22Rv1 (cell line): ENCODE measurements around the gene CBLC.

Experiments
- H3K27ac ChIP-seq: fragments of 450-650 bp; 2 replicates; pipeline ENCODE4 v1.5.1; 2017
- ZFX ChIP-seq: fragments of 450-650 bp; IDR thresholded peaks from 2 replicates; pipeline ENCODE4 v1.6.1; 2017; ENCODE audit warnings: antibody characterized with exemption, borderline replicate concordance
- TF ChIP-seq, protein P1 (sequence below): fragments of 450-650 bp; IDR thresholded peaks from 2 replicates; pipeline ENCODE4 v1.5.1; 2017; ENCODE audit warnings: mild to moderate bottlenecking

Gene CBLC

DNA sequence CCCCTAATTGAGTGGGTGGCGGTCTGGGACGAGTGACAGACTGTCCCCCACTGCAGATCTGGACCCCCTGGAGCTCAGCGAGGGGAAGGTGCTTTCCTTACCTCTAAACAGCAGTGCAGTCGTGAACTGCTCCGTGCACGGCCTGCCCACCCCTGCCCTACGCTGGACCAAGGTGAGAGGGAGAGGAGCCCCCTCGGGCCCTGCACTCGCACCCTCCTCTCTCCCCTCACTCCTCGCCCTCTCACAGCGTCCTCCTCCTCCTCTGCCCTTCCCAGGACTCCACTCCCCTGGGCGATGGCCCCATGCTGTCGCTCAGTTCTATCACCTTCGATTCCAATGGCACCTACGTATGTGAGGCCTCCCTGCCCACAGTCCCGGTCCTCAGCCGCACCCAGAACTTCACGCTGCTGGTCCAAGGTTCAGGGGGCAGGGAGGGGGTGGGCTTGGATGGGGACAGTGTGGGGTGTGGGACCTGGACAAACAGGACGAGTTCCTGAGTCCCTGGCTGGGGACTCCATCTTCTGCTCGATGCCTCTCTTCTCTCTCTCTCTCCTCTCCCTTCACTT lies 40.9 kb downstream of the CBLC start:
- no peak overlapping the region for H3K27ac ChIP-seq
- no peak for TF ChIP-seq ZFX
- TF ChIP-seq, protein P1, sequence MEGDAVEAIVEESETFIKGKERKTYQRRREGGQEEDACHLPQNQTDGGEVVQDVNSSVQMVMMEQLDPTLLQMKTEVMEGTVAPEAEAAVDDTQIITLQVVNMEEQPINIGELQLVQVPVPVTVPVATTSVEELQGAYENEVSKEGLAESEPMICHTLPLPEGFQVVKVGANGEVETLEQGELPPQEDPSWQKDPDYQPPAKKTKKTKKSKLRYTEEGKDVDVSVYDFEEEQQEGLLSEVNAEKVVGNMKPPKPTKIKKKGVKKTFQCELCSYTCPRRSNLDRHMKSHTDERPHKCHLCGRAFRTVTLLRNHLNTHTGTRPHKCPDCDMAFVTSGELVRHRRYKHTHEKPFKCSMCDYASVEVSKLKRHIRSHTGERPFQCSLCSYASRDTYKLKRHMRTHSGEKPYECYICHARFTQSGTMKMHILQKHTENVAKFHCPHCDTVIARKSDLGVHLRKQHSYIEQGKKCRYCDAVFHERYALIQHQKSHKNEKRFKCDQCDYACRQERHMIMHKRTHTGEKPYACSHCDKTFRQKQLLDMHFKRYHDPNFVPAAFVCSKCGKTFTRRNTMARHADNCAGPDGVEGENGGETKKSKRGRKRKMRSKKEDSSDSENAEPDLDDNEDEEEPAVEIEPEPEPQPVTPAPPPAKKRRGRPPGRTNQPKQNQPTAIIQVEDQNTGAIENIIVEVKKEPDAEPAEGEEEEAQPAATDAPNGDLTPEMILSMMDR: no peak

DNA sequence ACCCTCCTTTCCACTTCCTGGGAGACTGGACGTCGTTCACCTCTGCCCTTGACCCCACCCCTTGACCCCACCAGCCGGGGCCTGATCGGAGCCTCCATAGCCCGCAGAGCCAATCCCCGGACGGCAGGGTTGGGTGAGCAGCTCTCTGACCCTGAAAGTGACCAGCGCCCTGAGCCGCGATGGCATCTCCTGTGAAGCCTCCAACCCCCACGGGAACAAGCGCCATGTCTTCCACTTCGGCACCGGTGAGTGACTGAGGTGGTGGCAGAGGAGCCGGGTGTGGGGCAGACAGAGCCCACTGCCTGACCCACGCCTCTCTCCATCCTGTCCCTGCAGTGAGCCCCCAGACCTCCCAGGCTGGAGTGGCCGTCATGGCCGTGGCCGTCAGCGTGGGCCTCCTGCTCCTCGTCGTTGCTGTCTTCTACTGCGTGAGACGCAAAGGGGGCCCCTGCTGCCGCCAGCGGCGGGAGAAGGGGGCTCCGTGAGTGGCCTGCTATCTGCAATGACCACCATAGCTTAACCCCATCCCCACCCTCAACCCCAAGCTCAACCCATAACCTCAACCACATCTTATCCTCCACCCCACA lies 41.6 kb downstream of the CBLC start:
- TF ChIP-seq, protein P1: no peak
- no peak for TF ChIP-seq ZFX
- no peak overlapping the region for H3K27ac ChIP-seq

DNA sequence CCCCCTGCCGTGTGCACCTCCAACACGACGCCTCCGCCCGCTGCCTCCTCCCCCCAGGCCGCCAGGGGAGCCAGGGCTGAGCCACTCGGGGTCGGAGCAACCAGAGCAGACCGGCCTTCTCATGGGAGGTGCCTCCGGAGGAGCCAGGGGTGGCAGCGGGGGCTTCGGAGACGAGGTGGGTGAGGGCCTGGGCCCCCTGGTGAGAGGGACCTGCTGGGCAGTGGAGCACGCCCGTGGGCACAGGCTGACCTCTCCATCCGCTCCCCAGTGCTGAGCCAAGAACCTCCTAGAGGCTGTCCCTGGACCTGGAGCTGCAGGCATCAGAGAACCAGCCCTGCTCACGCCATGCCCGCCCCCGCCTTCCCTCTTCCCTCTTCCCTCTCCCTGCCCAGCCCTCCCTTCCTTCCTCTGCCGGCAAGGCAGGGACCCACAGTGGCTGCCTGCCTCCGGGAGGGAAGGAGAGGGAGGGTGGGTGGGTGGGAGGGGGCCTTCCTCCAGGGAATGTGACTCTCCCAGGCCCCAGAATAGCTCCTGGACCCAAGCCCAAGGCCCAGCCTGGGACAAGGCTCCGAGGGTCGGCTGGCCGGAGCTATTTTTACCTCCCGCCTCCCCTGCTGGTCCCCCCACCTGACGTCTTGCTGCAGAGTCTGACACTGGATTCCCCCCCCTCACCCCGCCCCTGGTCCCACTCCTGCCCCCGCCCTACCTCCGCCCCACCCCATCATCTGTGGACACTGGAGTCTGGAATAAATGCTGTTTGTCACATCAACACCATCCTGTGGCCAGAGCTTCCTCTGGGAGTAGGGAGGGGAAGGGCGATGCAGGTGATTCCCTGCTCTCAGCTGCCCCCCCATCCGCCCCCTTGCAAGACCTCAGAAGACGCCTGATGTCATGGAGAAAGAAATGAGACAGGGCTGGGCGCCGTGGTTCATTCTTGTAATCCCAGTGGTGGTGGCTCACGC lies 43.2 kb downstream of the CBLC start:
- no peak overlapping the region for H3K27ac ChIP-seq
- TF ChIP-seq, protein P1: no peak
- TF ChIP-seq ZFX: no peak

DNA sequence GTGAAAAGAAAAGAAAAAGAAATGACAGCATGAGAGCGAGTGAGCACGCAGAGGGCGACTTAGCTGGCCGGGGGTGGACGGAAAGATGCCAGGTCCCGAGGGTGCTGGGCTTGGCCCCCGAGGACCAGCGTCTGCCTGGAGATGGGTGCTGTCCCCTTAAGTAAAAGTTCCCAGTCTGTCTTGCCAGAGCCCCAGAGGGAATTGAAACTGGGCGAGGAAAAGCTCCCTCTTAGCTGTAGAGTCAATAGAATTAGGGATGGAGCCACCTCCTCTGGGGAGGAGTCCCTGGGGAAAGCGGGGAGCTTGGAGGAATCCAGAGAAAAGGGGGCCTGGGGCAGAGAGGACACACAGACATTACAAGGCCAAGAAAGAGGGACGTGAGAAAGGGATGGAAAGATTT lies 44.5 kb downstream of the CBLC start:
- TF ChIP-seq ZFX: no peak
- TF ChIP-seq, protein P1: no peak
- H3K27ac ChIP-seq: no peak overlapping the region

DNA sequence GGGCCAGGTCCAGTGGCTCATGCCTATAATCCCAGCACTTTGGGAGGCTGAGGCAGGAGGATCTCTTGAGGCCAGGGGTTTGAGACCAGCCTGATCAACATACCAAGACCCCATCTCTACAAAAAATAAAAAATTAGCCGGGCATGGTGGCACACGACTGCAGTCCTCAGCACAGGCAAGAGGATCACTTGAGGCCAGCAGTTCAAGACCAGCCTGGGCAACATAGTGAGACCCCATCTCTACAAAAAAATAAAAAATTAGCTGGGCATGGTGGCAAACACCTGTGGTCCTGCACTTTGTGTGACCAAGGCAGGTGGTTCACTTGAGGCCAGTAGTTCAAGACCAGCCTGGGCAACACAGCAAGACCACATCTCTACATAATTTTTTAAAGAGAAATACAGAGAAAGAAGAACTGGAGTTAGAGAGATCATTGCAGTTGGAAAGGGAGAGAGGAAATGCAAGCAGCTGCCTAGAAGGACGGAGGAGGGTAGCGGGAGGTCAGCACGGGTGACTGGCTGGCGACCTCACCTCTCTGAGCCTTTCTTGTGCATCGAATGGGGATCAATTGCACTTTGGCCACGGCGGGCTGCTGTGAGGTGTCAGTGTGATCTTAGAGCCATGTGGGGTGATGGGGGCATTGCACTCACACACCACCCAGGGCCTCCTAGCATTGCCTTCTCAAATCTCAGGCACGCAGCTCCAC lies 45.1 kb downstream of the CBLC start:
- no peak overlapping the region for H3K27ac ChIP-seq
- TF ChIP-seq, protein P1: no peak
- TF ChIP-seq ZFX: no peak

DNA sequence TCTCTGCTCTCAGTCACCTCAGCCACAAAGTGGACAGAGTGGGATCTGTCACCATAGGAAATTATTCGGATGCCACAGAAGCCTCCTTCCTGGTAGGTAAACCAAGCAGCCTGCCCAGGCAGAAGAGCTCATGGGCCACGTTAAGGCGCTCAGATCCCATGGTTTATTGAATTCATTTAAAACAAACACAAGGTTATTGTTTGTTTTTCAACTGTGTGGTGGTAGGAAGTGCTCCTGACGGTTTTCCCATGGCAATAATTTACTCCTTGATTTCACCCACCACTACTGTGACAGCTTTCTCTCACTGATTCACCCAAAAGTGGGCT lies 45.6 kb downstream of the CBLC start:
- TF ChIP-seq ZFX: no peak
- TF ChIP-seq, protein P1: no peak
- H3K27ac ChIP-seq: no peak overlapping the region
